Left colon (tissue), 2 donors: ENCODE data around the gene NRBF2. TPM values are rescaled to one million over a fixed set of nuclear protein-coding genes. Genes with fewer than 3 reads are reported as not detected.
"Not testable (repeated sequence)": the region's sequence is repeated elsewhere in the genome, so short reads cannot be mapped to it uniquely, and the experiment has no call there.

Experiments used
- ATAC-seq: fragments of 200-7000 bp; cut with Tn5 transposase; one replicate; pipeline ENCODE4 v1.9.1; 2020; ENCODE audit warnings: mild to moderate bottlenecking, moderate library complexity
- DNase-seq, 2 donors: peaks; one replicate each; pipeline ENCODE4 v3.0.0-alpha.2; 2020
- intact Hi-C, 2 donors: fragments of 100-400 bp; cut with DNase I in 1 of 2; cut with micrococcal nuclease in 1 of 2; formaldehyde crosslinking; loops; one replicate each; pipeline versions ENCODE4 v1.11.2 to v1.14.0; 2022; cut with DNase I, micrococcal nuclease
- total RNA-seq, 2 donors: library from RNA; stranded (reverse); fragmentation: NEBNext Ultra II Directional; extraction: Animal tissue kit (Norgen Biotek cat#: 25700); gene quantifications; one replicate each; pipeline ENCODE4 v1.2.1, GENCODE V29; 2021
- donor health status: DM: no; HTN: no; CAD: no.
- donor health status: DM: yes; HTN: yes; CAD: no.

NRBF2 gene
- total RNA-seq, 2 donors from 2014 or later = 23.8 to 26.1 TPM

DNA sequence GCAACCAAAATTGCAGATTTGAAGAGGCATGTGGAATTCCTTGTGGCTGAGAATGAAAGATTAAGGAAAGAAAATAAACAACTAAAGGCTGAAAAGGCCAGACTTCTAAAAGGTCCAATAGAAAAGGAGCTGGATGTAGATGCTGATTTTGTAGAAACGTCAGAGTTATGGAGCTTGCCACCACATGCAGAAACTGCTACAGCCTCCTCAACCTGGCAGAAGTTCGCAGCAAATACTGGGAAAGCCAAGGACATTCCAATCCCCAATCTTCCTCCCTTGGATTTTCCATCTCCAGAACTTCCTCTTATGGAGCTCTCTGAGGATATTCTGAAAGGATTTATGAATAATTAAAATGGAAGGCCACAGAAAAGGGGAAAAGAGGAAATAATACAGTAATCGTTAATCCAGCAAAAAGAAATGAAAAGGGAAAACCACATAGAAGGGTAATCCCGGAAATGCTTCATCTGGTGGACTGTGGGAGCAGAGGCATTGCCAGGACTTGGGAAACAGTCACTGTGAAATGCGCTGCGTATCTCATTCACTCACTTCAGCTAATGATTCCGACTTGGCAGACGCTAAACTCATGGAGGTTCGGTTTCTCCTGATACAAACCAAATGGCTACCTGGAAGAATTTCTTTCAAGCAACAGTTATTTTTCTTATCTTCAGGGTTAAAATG lies 20.9 kb downstream of the NRBF2 start:
- not testable (repeated sequence) for DNase-seq, ATAC-seq
- intact Hi-C loops = loop anchor here in 1 of 2 donors (10.0 kb wide), 1 partner anchor 339 kb away; the partner anchor contains the start of gene EGR2

- peak; percentile 88 for ATAC-seq
- DNase-seq = no peak
- intact Hi-C loops = loop anchor here in 1 of 2 donors (5.0 to 10.0 kb wide), 3 partner anchors 340 to 717 kb away; partner anchors contain the start of gene EGR2
Measured at GRCh38 chr10:63154546-63155387, 21.6 kb downstream of the NRBF2 start.

DNA sequence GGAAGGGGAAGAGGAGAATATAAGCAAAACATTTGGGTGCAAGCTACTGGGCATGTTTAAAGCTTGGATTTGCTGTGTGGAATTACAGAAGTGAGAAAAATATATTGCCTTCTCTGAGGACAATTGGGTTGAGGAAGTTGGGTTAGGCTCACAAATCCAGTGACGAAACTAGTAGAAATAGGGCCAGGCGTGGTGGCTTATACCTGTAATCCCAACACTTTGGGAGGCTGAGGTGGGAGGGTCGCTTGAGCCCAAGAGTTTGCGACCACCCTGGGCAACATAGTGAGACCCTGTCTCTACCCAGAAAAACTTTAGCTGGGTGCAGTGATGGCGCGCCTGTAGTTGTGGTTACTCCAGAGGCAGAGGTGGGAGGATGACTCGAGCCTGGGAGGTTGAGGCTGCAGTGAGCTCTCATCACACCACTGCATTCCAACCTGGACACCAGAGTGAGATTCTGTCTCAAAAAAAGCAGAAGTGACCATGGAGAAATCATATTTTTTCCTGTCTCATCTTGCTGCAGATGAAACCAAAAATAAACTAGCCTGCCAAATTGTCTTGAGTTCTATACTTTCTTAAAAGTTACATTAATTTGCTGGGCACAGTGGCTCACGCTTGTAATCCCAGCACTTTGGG lies 22.4 kb downstream of the NRBF2 start:
- DNase-seq (no peak), ATAC-seq (peak; percentile 38)
- intact Hi-C loops = loop anchor here in 1 of 2 donors (5.0 to 10.0 kb wide), 3 partner anchors 341 to 718 kb away; partner anchors contain the start of gene EGR2

DNA sequence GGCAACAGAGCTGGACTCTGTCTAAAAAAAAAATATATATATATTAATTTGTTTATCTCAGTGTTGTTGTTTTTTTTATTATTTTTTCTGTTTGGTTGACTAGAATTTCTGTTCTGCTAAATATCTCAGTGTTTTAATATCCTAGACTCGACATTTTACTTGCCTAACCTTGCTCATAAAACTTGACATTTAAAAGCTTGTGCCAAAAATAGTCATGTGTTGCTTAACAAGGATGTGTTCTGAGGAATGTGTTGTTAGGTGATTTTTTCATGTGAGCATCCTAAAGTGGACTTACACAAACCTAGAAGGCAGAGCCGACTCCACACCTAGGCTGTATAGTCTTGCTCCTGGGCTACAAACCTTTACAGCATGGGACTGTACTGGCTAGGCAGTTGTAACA lies 23.1 kb downstream of the NRBF2 start:
- no peak for DNase-seq
- ATAC-seq = no peak
- intact Hi-C loops = loop anchor here in 1 of 2 donors (5.0 to 10.0 kb wide), 3 partner anchors 341 to 719 kb away; partner anchors contain the start of gene EGR2

GRCh38 chr10:63157845-63158624 lies 24.9 kb downstream of the NRBF2 start:
- peak; percentile 49 for ATAC-seq
- intact Hi-C loops = loop anchor here in 1 of 2 donors (5.0 to 10.0 kb wide), 3 partner anchors 343 to 721 kb away; partner anchors contain the start of gene EGR2
- DNase-seq = no peak

GRCh38 chr10:63161592-63161991 lies 28.5 kb downstream of the NRBF2 start:
- ATAC-seq (no peak), DNase-seq (no peak)
- intact Hi-C loops = no loop called here

DNA sequence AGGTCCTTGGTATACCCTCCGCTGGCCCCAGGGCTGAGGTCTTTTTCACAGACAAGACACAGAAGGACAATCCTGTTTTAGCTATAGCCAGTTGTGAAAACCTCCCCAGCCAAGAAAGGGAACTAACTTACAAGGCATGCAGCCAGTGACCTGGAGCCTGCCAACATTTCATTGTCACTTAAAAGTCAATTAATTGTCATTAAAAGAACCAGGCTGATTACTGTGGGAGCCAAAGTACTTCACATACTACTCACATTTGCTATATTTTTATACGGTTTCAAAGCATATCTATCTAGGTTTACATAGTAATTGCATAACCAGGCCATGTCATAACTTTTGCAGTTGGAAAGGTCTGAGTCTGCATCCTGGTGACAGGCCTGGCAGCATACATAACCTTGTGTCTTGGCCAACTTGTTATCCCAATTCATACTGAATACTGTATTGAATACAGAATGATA lies 31.1 kb downstream of the NRBF2 start:
- ATAC-seq = no peak
- no peak for DNase-seq

GRCh38 chr10:63165249-63165648 lies 32.1 kb downstream of the NRBF2 start:
- intact Hi-C loops = no loop called here
- no peak for DNase-seq
- ATAC-seq = no peak

More for the DNA sequence above, 31.1 kb downstream of the NRBF2 start:
- intact Hi-C loops = no loop called here

DNA sequence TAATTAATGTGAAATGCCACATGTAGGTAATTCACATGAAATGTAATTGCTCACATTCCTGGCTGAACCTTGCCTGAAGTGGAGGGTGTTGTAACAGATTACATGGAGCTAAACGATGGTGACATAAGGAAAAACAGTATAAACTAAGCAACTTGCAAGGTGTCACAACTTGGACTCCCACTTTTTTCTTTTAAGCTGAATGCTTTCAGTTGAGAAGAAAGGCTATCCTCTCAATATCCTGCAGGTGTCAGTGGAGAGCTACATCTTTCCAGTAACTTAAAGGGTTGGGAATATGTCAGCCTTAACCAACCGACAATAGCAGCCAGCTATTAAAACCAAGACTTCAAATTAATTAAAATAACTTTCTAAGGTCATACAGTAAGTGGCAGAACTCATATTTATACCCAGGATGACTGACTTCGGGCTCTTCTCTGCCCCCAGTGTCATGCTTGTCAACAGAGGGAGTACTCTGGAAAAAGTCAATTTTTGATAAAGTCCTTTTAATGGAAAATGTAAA lies 33.7 kb downstream of the NRBF2 start:
- no peak for DNase-seq
- ATAC-seq = peak; percentile 82
- intact Hi-C loops = loop anchor here in 1 of 2 donors (2.0 kb wide), 1 partner anchor 556 kb away; no protein-coding TSS in a partner anchor

DNA sequence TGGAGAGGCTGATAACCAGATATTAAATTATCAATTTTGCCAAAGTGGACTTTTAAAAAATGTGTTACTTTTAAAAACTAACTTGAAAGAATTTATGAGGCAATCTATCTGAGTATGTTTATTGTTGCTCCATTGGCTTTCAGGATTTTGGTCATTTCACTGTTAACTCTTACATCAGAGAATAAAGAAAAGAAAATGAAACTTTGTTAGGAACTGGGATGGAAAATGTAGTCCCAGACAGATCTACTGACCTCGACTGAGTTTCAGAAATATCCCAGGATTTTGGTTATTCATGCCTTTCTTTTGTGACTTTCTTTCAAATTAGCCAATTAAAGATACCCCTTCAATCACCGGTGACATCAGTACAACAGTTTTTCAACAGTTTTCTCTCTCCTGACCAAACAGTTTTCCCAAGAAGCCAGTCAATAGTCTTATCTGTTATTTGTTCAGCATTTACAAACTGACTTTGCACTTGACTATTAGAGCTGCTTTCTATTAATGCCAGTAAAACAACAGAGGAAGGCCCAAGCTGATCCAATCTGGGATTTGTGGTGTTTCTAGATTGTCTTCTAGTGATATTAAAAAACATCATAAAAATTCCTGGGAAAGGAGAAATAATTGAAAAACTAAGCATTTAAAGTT lies 35.8 kb downstream of the NRBF2 start:
- ATAC-seq (no peak), DNase-seq (no peak)
- intact Hi-C loops = no loop called here

GRCh38 chr10:63169624-63170023 lies 36.5 kb downstream of the NRBF2 start:
- no peak for DNase-seq
- intact Hi-C loops = no loop called here
- no peak for ATAC-seq

GRCh38 chr10:63171255-63171855 lies 38.2 kb downstream of the NRBF2 start:
- intact Hi-C loops = no loop called here
- no peak for ATAC-seq
- no peak for DNase-seq

DNA sequence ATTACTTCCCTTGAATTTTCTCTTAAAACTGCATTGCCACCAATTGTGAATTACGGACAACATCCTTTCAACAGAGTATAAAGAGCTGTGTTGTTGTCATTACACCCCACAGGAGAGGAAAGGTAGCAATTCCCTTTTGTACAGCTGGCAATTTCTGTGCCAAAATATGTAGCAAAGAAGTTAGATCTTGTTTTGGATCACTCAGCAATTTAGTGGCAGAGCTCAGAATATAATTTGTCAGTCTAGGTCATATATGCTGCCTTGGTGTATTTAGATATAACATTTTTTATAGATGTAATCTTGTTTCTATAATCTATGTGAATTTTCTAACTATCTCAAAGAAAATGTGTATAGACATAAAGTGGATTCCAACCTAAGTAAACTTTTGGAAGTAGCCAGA lies 38.8 kb downstream of the NRBF2 start:
- DNase-seq = no peak
- no peak for ATAC-seq
- intact Hi-C loops = no loop called here

GRCh38 chr10:63173468-63174232 lies 40.5 kb downstream of the NRBF2 start:
- no peak for DNase-seq
- ATAC-seq = no peak
- intact Hi-C loops = no loop called here

DNA sequence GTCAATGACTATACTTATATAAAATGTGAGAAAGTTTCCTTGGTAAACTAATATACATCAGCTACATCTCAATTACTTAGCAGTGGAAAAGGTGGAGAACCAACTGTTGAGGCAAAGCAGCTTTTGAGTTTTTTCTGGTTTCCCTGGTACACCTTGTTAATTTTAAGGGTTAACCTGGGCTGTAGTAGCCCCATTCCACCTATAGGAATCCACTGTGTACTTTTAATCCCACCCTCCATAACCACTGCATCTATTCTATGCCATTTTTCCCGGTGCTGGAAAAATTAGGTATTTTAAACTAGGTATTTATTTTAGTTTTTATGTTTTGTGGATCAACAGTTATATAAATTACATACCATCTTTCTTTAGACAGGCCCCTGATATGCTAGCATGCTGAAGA lies 42.4 kb downstream of the NRBF2 start:
- no peak for ATAC-seq
- no peak for DNase-seq
- intact Hi-C loops = no loop called here

DNA sequence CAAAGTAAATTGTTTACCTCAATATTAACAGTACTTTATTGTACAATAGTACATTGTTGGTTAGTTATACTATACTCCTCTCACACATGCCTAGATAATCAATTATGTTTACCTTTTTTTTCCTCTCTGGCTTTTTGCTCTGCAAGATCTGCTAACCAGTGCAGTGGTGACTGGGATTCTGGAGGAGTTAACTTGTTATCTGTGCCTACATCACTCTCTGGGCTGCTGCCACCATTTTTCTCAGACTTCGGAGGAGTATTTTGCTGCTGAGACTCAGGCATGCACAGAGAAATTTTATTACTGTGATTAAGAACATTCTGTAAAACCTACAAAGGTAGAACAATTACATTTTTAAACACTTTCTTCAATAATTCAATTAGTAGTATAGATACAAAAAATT lies 59.7 kb downstream of the NRBF2 start:
- DNase-seq = no peak
- no peak for ATAC-seq
- intact Hi-C loops = no loop called here
